Muscle of leg (tissue), 11 donors: ENCODE data around the gene RASGRP2. TPM values are rescaled to one million over a fixed set of nuclear protein-coding genes. Genes with fewer than 3 reads are reported as not detected.

ENCODE experiments used
- DNase-seq: peaks from one replicate; pipeline ENCODE4 v3.0.0; 2013
- H3K27ac ChIP-seq: one replicate; pipeline ENCODE4 v1.5.1; 2013; ENCODE audit warnings: mild to moderate bottlenecking, low read length, control low read depth
- H3K27me3 ChIP-seq: one replicate; pipeline ENCODE4 v1.6.1; 2013; ENCODE audit warnings: low read length; ENCODE audit not compliant: control insufficient read depth, insufficient read depth
- H3K36me3 ChIP-seq: one replicate; pipeline ENCODE4 v1.6.1; 2013; ENCODE audit warnings: low read length; ENCODE audit not compliant: control insufficient read depth, insufficient read depth
- H3K4me1 ChIP-seq: one replicate; pipeline ENCODE4 v1.6.1; 2013; ENCODE audit warnings: low read length; ENCODE audit not compliant: control insufficient read depth, insufficient read depth
- H3K4me3 ChIP-seq: one replicate; pipeline ENCODE4 v1.5.1; 2013; ENCODE audit warnings: low read length, control low read depth
- H3K9me3 ChIP-seq: replicated peaks from 2 replicates; pipeline ENCODE4 v1.6.1; 2013; ENCODE audit warnings: low read depth, low read length; ENCODE audit not compliant: control insufficient read depth
- WGBS: methylation state at CpG from one replicate; pipeline ENCODE4 v1.1.5; 2013; ENCODE audit warnings: missing lambda C conversion rate; ENCODE audit not compliant: insufficient coverage; 5-methylcytosine and 5-hydroxymethylcytosine counted together
- polyA plus RNA-seq, 8 donors: library from polyadenylated mRNA; unstranded; fragments of 120-200 nt; gene quantifications; one replicate each; pipeline versions ENCODE4 v1.2.1 to v1.2.3, GENCODE V29; 2013; ENCODE audit warnings: inconsistent platforms in 1 of 8, low replicate concordance in 1 of 8; ENCODE audit not compliant: insufficient read length in 8 of 8, insufficient read depth in 1 of 8
- total RNA-seq: library from RNA; stranded (reverse); fragments of 120-200 nt; gene quantifications from one replicate; pipeline ENCODE4 v1.2.4, GENCODE V29; 2013

RASGRP2 gene
- total and polyA plus RNA-seq, 9 donors, result 15.4 to 45.9 (median 33.7) TPM

DNA sequence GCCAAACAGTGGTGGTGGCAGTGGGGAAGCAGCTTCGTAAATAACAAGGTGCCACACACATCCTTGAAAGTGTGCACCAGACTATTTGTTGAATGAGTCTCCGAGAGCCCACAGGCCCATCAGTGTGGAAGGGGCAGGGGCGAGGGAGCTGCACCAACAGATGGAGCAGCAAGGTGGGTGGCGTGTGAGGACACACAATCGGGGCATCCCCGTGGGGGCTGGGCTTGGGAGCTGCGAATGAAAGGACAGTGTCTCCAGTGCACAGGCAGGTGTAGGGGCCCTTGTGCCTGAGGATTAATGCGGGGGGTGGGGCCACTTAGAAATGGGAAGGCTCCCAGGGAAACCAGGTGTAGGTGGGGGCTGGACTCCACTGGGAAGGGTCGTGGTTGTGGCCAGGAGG is 23.8 kb downstream of the RASGRP2 start:
- H3K36me3 ChIP-seq, result no peaks in the 10 kb centered on the region
- 64% methylated on average over 8 of the region's 9 CpGs for WGBS
- no peak overlapping the region for H3K4me3 ChIP-seq
- no peak for DNase-seq
- H3K27me3 ChIP-seq, result peaks cover 69% of the 10 kb centered on the region
- H3K27ac ChIP-seq, result no peak overlapping the region
- H3K4me1 ChIP-seq, result peaks cover 7% of the 10 kb centered on the region
- no peaks in the 10 kb centered on the region for H3K9me3 ChIP-seq

GRCh38 chr11:64719406-64719805 is 24.5 kb downstream of the RASGRP2 start:
- H3K4me3 ChIP-seq, result no peak overlapping the region
- no peak overlapping the region for H3K27ac ChIP-seq
- peaks cover 7% of the 10 kb centered on the region for H3K4me1 ChIP-seq
- DNase-seq, result no peak
- H3K36me3 ChIP-seq, result no peaks in the 10 kb centered on the region
- H3K9me3 ChIP-seq, result no peaks in the 10 kb centered on the region
- WGBS, result 85% methylated on average over 9 of the region's 10 CpGs
- peaks cover 77% of the 10 kb centered on the region for H3K27me3 ChIP-seq

GRCh38 chr11:64718780-64719124 is 25.2 kb downstream of the RASGRP2 start:
- WGBS, result 45% methylated on average over 2 of the region's 4 CpGs
- Histone ChIP-seq H3K9me3 (no peaks in the 10 kb centered on the region), H3K27me3 (peaks cover 84% of the 10 kb centered on the region), H3K27ac (no peak overlapping the region), H3K4me3 (no peak overlapping the region), H3K36me3 (no peaks in the 10 kb centered on the region), H3K4me1 (peaks cover 6% of the 10 kb centered on the region)
- DNase-seq, result no peak

- WGBS, result 69% methylated on average over 6 of the region's 15 CpGs
Measured at GRCh38 chr11:64718084-64718779, 25.7 kb downstream of the RASGRP2 start.

GRCh38 chr11:64717268-64717578 is 26.7 kb downstream of the RASGRP2 start:
- H3K4me1 ChIP-seq, result peaks cover 2% of the 10 kb centered on the region
- no peaks in the 10 kb centered on the region for H3K36me3 ChIP-seq
- no peak overlapping the region for H3K4me3 ChIP-seq
- no peak for DNase-seq
- peaks cover 88% of the 10 kb centered on the region for H3K27me3 ChIP-seq
- H3K27ac ChIP-seq, result no peak overlapping the region
- no peaks in the 10 kb centered on the region for H3K9me3 ChIP-seq
- 55% methylated on average over 3 of the region's 4 CpGs for WGBS

More at GRCh38 chr11:64718084-64718779, 25.7 kb downstream of the RASGRP2 start:
- H3K4me1 ChIP-seq, result peaks cover 1% of the 10 kb centered on the region
- H3K4me3 ChIP-seq, result no peak overlapping the region
- DNase-seq, result no peak
- H3K9me3 ChIP-seq, result no peaks in the 10 kb centered on the region
- no peak overlapping the region for H3K27ac ChIP-seq
- H3K27me3 ChIP-seq, result peaks cover 84% of the 10 kb centered on the region
- no peaks in the 10 kb centered on the region for H3K36me3 ChIP-seq

DNA sequence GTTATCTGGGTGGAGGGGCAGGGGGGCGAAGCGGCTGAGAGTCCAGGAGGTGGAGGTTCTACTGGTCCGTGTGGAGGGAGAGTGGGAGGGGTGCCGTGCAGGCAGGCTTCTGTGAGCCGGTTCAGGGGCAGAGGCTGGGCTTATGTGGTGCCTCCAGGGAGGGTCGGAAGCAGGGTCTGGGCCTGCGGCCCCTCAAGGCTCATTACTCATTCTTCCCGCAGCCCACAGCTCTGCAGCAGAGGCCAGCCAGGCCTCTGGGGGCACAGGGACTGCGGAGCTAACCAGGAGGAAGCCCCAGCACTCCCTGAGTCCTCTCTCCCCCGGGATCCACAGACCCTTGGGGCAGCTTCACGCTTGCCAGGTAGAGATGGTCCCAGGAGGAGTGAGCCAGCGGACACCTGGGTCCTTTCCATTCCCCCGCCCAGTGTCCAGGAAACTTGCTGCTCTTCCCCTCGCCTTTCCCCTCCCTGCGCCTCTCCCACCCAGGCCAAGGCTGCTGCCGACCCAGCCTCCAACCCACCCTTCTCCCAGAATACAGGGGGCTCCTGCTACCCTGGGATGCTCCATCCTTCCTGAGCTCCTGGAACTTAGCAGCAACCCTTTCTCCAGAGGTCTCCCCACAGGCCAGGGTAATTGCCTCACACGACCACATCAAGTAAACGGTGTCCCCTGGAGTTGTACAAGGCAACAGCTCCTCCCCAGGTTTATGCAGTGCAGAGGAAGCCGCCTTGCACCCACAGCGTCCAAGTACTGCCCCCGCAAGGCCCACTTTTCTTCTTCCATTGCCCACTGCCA is 27.3 kb downstream of the RASGRP2 start:
- no peak for DNase-seq
- no peaks in the 10 kb centered on the region for H3K36me3 ChIP-seq
- H3K4me3 ChIP-seq, result no peak overlapping the region
- H3K27ac ChIP-seq, result no peak overlapping the region
- peaks cover 6% of the 10 kb centered on the region for H3K4me1 ChIP-seq
- 40% methylated on average over 17 of the region's 21 CpGs for WGBS
- H3K9me3 ChIP-seq, result no peaks in the 10 kb centered on the region
- H3K27me3 ChIP-seq, result peaks cover 88% of the 10 kb centered on the region

DNA sequence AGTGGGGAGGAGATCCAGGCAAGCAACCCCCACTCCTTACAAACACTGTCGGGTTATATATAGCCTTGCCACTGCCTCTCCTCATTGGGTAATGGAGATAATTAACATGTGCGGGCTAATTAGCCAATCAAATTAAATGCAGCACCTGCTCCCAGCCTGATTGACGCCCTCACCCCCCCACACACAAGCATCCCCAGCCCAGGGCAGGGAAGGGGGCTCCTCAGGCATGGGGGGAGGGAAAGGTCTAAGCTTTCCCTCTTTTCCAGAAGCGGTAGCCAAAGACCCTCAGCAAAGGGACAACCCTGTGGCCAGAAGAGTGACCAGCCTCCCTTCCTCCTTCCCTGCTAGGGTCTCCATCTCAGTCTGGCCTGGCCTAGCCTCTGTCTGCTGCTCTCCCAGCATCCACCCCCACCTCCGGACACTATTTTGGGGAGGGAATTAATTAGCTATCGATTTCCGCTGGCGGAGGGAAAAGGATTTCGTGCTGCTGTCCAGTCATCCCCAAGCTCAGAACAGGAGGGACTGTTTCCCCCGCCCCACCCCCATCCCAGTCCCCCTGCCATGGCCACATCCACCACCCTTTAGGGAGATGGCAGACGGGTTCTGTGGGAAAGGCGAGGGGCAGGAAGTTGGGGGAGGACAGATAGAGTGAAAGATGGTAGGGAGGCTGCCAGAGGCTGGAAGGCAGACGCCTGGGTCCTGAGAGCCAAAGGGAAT is 28.0 kb downstream of the RASGRP2 start:
- DNase-seq, result no peak
- 14% methylated on average over 3 of the region's 13 CpGs for WGBS
- peaks cover 13% of the 10 kb centered on the region for H3K4me1 ChIP-seq
- H3K4me3 ChIP-seq, result no peak overlapping the region
- H3K27ac ChIP-seq, result no peak overlapping the region
- peaks cover 88% of the 10 kb centered on the region for H3K27me3 ChIP-seq
- H3K36me3 ChIP-seq, result no peaks in the 10 kb centered on the region
- H3K9me3 ChIP-seq, result no peaks in the 10 kb centered on the region

GRCh38 chr11:64715110-64715509 is 28.8 kb downstream of the RASGRP2 start:
- no peak overlapping the region for H3K27ac ChIP-seq
- no peak for DNase-seq
- H3K4me3 ChIP-seq, result no peak overlapping the region
- H3K27me3 ChIP-seq, result peaks cover 88% of the 10 kb centered on the region
- H3K9me3 ChIP-seq, result no peaks in the 10 kb centered on the region
- 52% methylated on average over 5 of the region's 5 CpGs for WGBS
- no peaks in the 10 kb centered on the region for H3K36me3 ChIP-seq
- peaks cover 14% of the 10 kb centered on the region for H3K4me1 ChIP-seq

DNA sequence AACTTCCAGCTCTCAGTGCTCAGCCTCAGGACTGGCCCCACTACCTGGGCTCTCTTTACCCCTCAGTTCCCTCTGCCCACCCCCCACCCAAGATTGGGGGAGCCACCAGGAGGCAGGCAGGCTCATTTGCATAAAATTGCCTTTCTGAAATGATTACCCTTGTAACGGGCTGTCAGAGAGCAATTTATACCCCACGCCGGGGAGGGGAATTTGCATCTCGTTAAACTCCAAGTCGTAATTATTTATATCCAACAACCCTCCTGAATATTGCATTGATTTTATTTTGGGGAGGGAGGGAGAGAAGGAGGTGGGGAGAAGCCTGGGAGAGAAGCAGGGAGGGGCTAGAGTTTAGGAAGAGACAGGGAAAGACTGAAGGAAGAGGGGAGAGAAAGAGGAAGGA is 29.3 kb downstream of the RASGRP2 start:
- no peak overlapping the region for H3K27ac ChIP-seq
- H3K27me3 ChIP-seq, result peaks cover 87% of the 10 kb centered on the region
- H3K4me3 ChIP-seq, result no peak overlapping the region
- no peaks in the 10 kb centered on the region for H3K9me3 ChIP-seq
- no CpG with 5 or more reads among the region's 5 CpGs for WGBS
- peaks cover 14% of the 10 kb centered on the region for H3K4me1 ChIP-seq
- H3K36me3 ChIP-seq, result no peaks in the 10 kb centered on the region
- no peak for DNase-seq

GRCh38 chr11:64713781-64714363 is 30.1 kb downstream of the RASGRP2 start:
- under 1% methylated on average over 30 of the region's 39 CpGs for WGBS
- Histone ChIP-seq H3K4me3 (no peak overlapping the region), H3K27ac (no peak overlapping the region), H3K27me3 (peaks cover 86% of the 10 kb centered on the region), H3K9me3 (no peaks in the 10 kb centered on the region), H3K4me1 (peaks cover 14% of the 10 kb centered on the region), H3K36me3 (no peaks in the 10 kb centered on the region)
- no peak for DNase-seq
